ENCODE data around the gene FSIP1.

DNA sequence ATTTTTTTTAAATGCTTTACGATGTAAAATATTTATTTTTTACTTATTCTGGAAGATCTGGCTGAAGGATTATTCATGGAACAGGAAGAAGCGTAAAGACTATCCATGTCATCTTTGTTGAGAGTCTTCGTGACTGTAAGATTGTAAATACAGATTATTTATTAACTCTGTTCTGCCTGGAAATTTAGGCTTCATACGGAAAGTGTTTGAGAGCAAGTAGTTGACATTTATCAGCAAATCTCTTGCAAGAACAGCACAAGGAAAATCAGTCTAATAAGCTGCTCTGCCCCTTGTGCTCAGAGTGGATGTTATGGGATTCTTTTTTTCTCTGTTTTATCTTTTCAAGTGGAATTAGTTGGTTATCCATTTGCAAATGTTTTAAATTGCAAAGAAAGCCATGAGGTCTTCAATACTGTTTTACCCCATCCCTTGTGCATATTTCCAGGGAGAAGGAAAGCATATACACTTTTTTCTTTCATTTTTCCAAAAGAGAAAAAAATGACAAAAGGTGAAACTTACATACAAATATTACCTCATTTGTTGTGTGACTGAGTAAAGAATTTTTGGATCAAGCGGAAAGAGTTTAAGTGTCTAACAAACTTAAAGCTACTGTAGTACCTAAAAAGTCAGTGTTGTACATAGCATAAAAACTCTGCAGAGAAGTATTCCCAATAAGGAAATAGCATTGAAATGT, 186.1 kb downstream of the FSIP1 start:
- TF ChIP-seq EZH2phosphoT487 (IDR thresholded peaks at IDR 0.05; ENCODE audit: borderline replicate concordance, low read length) = no peak
- no peak for TF ChIP-seq CTCF (IDR thresholded peaks at IDR 0.05; ENCODE audit: low read depth, low read length, poor library complexity, severe bottlenecking)

Measured in DOHH2 (cell line).